ENCODE data around the gene SESN3.

GRCh38 chr11:95138448-95138847, 92.6 kb downstream of the SESN3 start:
- no peak for TF ChIP-seq EZH2 (IDR thresholded peaks at IDR 0.05; ENCODE audit: insufficient read depth, poor library complexity, severe bottlenecking)
- no peak for TF ChIP-seq EZH2phosphoT487 (IDR thresholded peaks at IDR 0.05; ENCODE audit: insufficient read depth, low read depth)

All from GM23248 (cell line).